HG03521 (cell line): ENCODE measurements around the gene PTPRK.

ENCODE experiments used
- ATAC-seq: cut with Tn5 transposase; IDR thresholded peaks from one replicate; pipeline ENCODE4 v1.9.1; 2021; ENCODE audit warnings: mild to moderate bottlenecking, moderate library complexity; ENCODE audit not compliant: unreplicated experiment

Gene PTPRK

GRCh38 chr6:128208078-128208477 lies 312.3 kb downstream of the PTPRK start:
- no peak for ATAC-seq

GRCh38 chr6:128206610-128207426 lies 313.6 kb downstream of the PTPRK start:
- ATAC-seq = no peak

DNA sequence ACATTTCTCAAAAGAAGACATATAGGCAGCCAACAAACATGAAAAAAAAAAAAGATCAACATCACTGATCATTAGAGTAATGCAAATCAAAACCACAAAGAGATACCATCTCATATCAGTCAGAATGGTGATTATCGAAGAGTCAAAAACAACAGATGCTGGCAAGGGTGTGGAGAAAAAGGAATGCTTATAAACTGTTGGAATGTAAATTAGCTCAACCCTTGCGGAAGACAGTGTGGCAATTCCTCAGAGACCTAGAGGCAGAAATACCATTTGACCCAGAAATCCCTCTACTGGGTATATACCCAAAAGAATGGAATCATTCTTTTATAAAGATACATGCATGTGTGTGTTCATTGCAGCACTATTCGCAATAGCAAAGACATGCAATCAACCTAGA lies 315.8 kb downstream of the PTPRK start:
- no peak for ATAC-seq

DNA sequence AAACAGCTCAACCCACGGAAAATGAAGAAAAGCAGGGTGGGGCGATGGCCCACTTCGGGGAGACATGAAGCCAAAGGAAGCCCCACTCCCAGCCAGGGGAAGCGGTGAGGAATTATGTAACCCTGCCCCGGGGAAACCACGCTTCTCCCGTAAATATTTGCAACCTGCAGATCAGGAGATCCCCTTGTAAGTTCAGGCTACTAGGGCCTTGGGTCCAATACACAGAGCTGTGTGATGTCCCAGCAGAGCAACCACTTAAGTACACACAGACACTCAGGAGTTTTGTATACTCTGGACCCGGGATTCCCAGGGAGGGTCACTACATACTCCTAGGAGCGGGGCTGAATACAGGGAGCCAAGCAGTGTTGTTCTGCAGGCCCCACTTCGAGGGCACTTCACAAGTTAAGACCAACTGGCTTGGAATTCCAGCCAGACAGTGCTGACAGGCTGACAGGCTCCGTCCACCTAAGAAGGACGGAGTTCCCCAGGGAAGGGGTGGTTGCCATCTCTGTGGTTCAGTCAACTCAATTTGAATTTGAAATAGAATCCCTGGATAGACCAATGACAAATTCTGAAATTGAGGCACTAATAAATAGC lies 318.1 kb downstream of the PTPRK start:
- no peak for ATAC-seq

DNA sequence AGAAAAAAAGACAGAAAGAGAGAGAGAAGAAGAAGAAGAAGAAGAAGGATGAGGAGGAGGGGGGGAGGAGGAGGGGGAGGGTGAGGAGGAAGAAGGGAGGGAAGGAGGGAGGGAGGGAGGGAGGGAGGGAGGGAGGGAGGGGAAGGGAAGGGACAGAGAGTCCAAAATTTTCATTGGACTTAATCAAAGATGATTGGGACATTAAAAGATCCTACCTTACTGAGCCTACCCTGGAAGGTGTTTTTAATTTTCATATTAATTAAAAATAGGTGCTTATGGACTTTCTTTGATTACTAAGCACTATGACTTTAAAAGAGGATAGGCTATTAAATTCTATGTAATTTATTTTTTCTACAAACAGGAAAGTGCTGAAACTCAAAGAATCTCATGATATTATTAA lies 319.6 kb downstream of the PTPRK start:
- ATAC-seq = no peak

DNA sequence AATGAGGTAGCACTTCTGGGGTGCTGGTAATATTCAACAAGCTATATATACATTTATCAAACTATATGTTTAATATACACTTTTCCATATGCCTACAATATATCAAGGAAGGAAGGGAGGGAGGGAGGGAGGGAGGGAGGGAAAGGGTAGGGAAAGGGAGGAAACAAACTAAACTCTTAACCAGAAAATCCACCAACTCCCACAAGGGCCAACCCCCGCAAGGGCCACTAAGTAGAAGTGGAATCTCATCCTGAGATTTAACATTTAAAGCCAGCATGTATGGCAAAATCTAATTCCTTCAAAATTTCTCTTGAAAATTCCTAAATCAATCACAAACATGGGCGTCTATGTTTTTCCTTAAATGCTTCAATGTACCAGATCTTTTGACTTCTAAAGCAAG lies 320.9 kb downstream of the PTPRK start:
- ATAC-seq = no peak

GRCh38 chr6:128192972-128193371 lies 327.4 kb downstream of the PTPRK start:
- ATAC-seq = no peak

DNA sequence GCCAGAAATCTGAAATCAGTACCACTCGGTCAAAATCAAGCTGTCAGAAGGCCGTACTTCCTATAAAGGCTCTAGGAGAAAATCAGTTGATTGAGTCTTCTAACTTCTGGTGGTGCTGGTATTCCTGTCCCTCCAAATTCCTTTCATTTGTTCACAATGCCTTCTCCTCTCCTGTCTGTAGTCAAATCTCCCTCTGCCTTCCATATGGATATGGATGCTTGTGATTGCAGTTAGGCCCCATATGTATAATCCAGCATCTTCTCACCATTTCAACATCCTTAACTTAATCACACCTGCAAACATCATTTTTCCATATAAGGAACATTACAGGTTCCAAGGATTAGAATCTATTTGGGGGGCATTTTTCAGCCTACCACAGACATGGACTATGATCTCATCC lies 331.7 kb downstream of the PTPRK start:
- no peak for ATAC-seq

- ATAC-seq = no peak
These were observed 333.7 kb downstream of the PTPRK start for GRCh38 chr6:128186729-128187128.

- ATAC-seq = no peak
These were observed 340.4 kb downstream of the PTPRK start for GRCh38 chr6:128179876-128180438.

GRCh38 chr6:128174724-128175123 lies 345.7 kb downstream of the PTPRK start:
- ATAC-seq = no peak

GRCh38 chr6:128172752-128173682 lies 347.4 kb downstream of the PTPRK start:
- ATAC-seq = no peak

DNA sequence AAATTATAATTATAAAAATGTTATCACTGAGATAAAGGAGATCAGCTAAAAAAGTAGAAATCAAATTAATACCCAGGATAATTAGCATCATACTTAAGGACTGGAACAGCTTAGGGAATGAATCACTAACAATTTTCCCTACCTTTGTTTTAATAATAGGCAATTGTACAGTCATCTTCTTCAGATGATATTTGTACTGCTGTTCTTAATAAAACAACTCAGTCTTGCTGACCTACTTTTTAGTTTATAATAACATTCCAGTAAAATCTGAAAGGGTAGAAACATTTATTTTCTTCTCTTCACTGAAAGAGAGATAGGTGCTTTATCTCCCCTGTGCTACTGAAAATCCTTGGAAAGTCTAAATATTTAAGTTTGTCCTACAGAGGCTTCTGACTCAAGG lies 348.3 kb downstream of the PTPRK start:
- ATAC-seq = no peak

- ATAC-seq = no peak
These were observed 349.2 kb downstream of the PTPRK start for GRCh38 chr6:128171182-128171581.

DNA sequence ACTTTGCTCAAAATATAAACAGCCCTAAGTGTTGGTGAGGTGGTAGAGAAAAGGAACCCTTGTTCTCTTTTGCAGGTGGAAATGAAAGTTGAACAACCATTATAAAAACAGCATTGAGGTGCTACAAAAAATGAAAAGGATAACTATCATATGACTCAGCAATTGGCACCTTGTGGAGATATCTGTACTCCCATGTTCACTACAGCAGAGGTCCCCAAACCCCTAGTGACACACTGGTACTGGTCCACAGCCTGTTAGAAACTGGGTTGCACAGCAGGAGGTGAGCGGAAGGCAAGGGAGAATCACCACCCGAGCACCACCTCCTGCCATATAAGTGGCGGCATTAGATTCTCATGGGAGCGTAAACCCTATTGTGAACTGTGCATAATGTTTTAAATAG lies 352.2 kb downstream of the PTPRK start:
- no peak for ATAC-seq

- no peak for ATAC-seq
These were observed 352.8 kb downstream of the PTPRK start for GRCh38 chr6:128167552-128167951.

DNA sequence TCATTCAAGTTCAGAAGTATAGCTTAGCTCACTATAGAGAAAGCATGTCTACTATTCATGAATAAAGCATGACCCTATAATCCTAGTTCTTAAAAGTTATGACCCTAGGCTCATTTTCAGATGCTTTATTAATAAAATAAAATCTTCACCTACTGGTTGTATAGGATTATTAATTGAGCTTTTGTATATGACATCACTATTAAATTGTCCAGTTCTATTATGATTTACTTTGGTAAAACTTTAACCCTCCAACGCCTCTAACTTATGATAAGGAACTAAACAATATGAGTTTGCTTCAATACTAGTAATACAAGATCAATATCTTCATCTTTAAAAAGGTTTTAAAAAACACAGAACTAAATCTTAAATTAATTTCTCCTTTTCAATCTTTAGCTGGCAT lies 356.1 kb downstream of the PTPRK start:
- ATAC-seq = no peak

- ATAC-seq = no peak
These were observed 358.0 kb downstream of the PTPRK start for GRCh38 chr6:128162423-128162822.

DNA sequence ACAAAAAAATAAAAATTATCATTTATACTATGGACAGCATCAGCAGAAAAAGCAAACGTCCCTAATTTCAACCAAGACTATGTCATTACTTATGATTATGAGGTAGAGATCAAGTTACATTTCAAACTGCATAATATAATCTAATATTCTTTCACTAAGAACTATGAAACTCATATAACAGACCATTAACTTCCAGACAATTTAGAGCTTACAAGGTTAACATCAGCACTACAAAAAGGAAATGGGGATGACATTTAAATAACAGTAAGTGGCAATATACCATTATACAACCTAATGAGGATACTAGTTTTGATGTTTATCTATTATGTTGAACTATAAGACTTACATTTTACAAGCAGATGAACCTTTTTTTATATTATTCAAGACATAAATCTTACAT lies 358.6 kb downstream of the PTPRK start:
- ATAC-seq = no peak

- ATAC-seq = no peak
These were observed 359.1 kb downstream of the PTPRK start for GRCh38 chr6:128161263-128161662.

DNA sequence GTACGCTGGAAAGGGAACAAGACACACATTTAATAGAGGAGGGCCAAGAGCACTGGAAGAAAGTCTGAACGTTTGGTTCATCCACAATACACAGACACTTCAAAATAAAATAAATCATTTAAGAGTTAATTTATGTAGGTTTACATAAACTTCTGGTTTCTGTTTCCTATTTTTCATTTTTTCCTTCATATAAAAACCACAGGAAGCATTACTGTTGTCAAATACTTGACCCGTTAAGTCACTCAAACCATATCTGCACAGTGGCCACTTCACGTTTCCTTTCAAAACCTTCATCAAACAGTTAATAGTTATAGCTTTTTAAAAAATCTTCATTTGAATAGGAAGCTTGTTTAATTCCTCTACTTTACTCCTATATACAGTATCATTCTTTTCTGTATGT lies 361.9 kb downstream of the PTPRK start:
- no peak for ATAC-seq
